Endothelial cell of umbilical vein (primary cell): ENCODE data around the gene SENP5. TPM values are rescaled to one million over a fixed set of nuclear protein-coding genes. Genes with fewer than 3 reads are reported as not detected.

Experiments
- BruUV-seq: library from RNA; stranded (reverse); fragments of 400-500 nt; replicated peaks from 2 replicates; lab custom pipeline; 2021; lab: Mats Ljungman, UMichigan
- CTCF ChIA-PET: fragments of 300-600, 350-600 bp; sonication (Branson Sonifier 250); formaldehyde crosslinking; loops from one replicate; lab custom pipeline; 2021; ENCODE audit warnings: antibody characterized with exemption, inconsistent platforms; lab: Charles Lee
- POLR2A ChIA-PET: fragments of 300-600, 350-600 bp; sonication (Branson Sonifier 250); formaldehyde crosslinking; loops from one replicate; lab custom pipeline; 2021; ENCODE audit warnings: antibody characterized with exemption, inconsistent platforms; lab: Charles Lee
- DNase-seq: peaks from one replicate; pipeline ENCODE4 v3.0.0-alpha.2; 2011; ENCODE audit warnings: low read depth, low spot score
- FAIRE-seq: peaks from 2 replicates; lab custom pipeline; 2011; peaks lifted over from hg19 to GRCh38; lab: Jason Lieb, UNC
- H2AFZ ChIP-seq: 2 replicates; pipeline ENCODE4 v1.6.0; 2012; ENCODE audit warnings: low read depth, low read length, control low read depth, inconsistent platforms
- H3K27ac ChIP-seq: 2 replicates; pipeline ENCODE4 v1.5.1; 2011; ENCODE audit warnings: low read depth, mild to moderate bottlenecking, control low read depth, low read length, moderate library complexity; ENCODE audit not compliant: insufficient read depth
- H3K27me3 ChIP-seq, 2 experiments: 2 replicates each; pipeline versions ENCODE4 v1.6.0 to v1.6.1; 2011; ENCODE audit warnings: low read length in 2 of 2, mixed read lengths in 1 of 2; ENCODE audit not compliant: control insufficient read depth in 2 of 2, insufficient read depth in 2 of 2
- H3K36me3 ChIP-seq, 2 experiments: 2 replicates in 1 of 2; 3 replicates in 1 of 2; pipeline ENCODE4 v1.5.1; 2011; ENCODE audit warnings: low read length in 2 of 2, mild to moderate bottlenecking in 1 of 2, moderate library complexity in 1 of 2; ENCODE audit not compliant: control insufficient read depth in 2 of 2, insufficient read depth in 2 of 2; ENCODE audit errors: extremely low read depth in 1 of 2
- H3K4me1 ChIP-seq: 3 replicates; pipeline ENCODE4 v1.5.1; 2011; ENCODE audit warnings: mild to moderate bottlenecking, low read length; ENCODE audit not compliant: control insufficient read depth, insufficient read depth; ENCODE audit errors: extremely low read depth
- H3K4me2 ChIP-seq: 2 replicates; pipeline ENCODE4 v1.6.1; 2011; ENCODE audit warnings: low read length, control low read depth, mixed read lengths; ENCODE audit not compliant: insufficient read depth
- H3K4me3 ChIP-seq, 3 experiments: fragments of 200-600 bp in 1 of 3; sonication (generic), shearing (Covaris generic) in 1 of 3; replicated peaks in 1 of 3; 2 replicates each; pipeline ENCODE4 v1.5.1; 2011 to 2016; ENCODE audit warnings: control low read depth in 3 of 3, low read length in 3 of 3, mild to moderate bottlenecking in 2 of 3, inconsistent platforms in 1 of 3, low read depth in 1 of 3, moderate library complexity in 1 of 3; ENCODE audit not compliant: insufficient read depth in 1 of 3
- H3K79me2 ChIP-seq: 2 replicates; pipeline ENCODE4 v1.6.0; 2012; ENCODE audit warnings: low read length, inconsistent platforms; ENCODE audit not compliant: control insufficient read depth, insufficient read depth
- H3K9ac ChIP-seq: replicated peaks from 2 replicates; pipeline ENCODE3; 2011; ENCODE audit warnings: low read length, control low read depth; ENCODE audit not compliant: insufficient read depth; ENCODE audit errors: extremely low read depth
- H3K9me1 ChIP-seq: replicated peaks from 3 replicates; pipeline ENCODE4 v1.6.0; 2011; ENCODE audit warnings: mild to moderate bottlenecking, low read length; ENCODE audit not compliant: control insufficient read depth, insufficient read depth; ENCODE audit errors: extremely low read depth
- H3K9me3 ChIP-seq: replicated peaks from 2 replicates; pipeline ENCODE4 v1.5.1; 2012; ENCODE audit warnings: low read length, inconsistent platforms; ENCODE audit not compliant: control insufficient read depth, insufficient read depth
- H4K20me1 ChIP-seq: replicated peaks from 2 replicates; pipeline ENCODE3; 2011; ENCODE audit warnings: mild to moderate bottlenecking, low read length; ENCODE audit not compliant: control insufficient read depth, insufficient read depth; ENCODE audit errors: extremely low read depth
- EZH2 ChIP-seq: IDR thresholded peaks from 2 replicates; pipeline ENCODE4 v1.6.1; 2012; ENCODE audit warnings: borderline replicate concordance, low read depth, mild to moderate bottlenecking, moderate library complexity, low read length, inconsistent platforms; ENCODE audit not compliant: severe bottlenecking
- FOS ChIP-seq: IDR thresholded peaks from 2 replicates; pipeline ENCODE4 v1.6.1; 2011; ENCODE audit warnings: mild to moderate bottlenecking, low read length, moderate library complexity, borderline replicate concordance; ENCODE audit not compliant: insufficient read depth
- GATA2 ChIP-seq: IDR thresholded peaks from 2 replicates; pipeline ENCODE4 v1.7.0; 2011; ENCODE audit warnings: low read depth, mild to moderate bottlenecking, moderate library complexity, mixed read lengths, low read length; ENCODE audit not compliant: insufficient read length, insufficient read depth
- JUN ChIP-seq: IDR thresholded peaks from 2 replicates; pipeline ENCODE4 v1.6.1; 2011; ENCODE audit warnings: borderline replicate concordance, low read depth; ENCODE audit not compliant: insufficient read length, insufficient read depth
- MYC ChIP-seq: IDR thresholded peaks from one replicate; pipeline ENCODE4 v1.6.1; 2011; ENCODE audit warnings: mild to moderate bottlenecking, low read depth, low read length
- POLR2A ChIP-seq: IDR thresholded peaks from 2 replicates; pipeline ENCODE4 v1.6.1; 2012; ENCODE audit warnings: low read depth, mild to moderate bottlenecking, control low read depth, low read length
- POLR2AphosphoS5 ChIP-seq: IDR thresholded peaks from 2 replicates; pipeline ENCODE4 v1.6.1; 2012; ENCODE audit warnings: low read depth, mild to moderate bottlenecking, control low read depth, low read length, moderate library complexity; ENCODE audit not compliant: insufficient read depth
- dilution Hi-C: fragments of 300-500 bp; cut with MboI; formaldehyde crosslinking; loops from one replicate; pipeline ENCODE4 v1.15.0; 2019; ENCODE audit warnings: low sequenced_read_pairs; ENCODE audit not compliant: extremely low pct_ligation_motif_present
- intact Hi-C: fragments of 100-400 bp; cut with micrococcal nuclease; formaldehyde crosslinking; loops from one replicate; pipeline ENCODE4 v1.10.0; 2022
- polyA plus RNA-seq, 4 experiments: library from polyadenylated mRNA; depleted of rRNA in 3 of 4; stranded (reverse) in 3 of 4; unstranded in 1 of 4; fragments of >200 nt; gene quantifications; 2 replicates each; pipeline versions ENCODE4 v1.2.1 to v1.2.3, GENCODE V29; 2011 to 2012; ENCODE audit warnings: missing spikeins in 1 of 4
- total RNA-seq: library from RNA; stranded (reverse); gene quantifications from 2 replicates; pipeline ENCODE4 v1.2.3, GENCODE V29; 2021
- TF ChIP-seq, protein P1 (sequence below), 2 donors: IDR thresholded peaks; 1 replicate in 1 of 2; 2 replicates in 1 of 2; pipeline ENCODE4 v1.5.1; 2011; ENCODE audit warnings: low read length in 2 of 2, mild to moderate bottlenecking in 2 of 2, moderate library complexity in 2 of 2, control low read depth in 1 of 2, inconsistent platforms in 1 of 2, low read depth in 1 of 2; ENCODE audit not compliant: insufficient read depth in 1 of 2; ENCODE audit errors: extremely low read depth in 1 of 2
- TF ChIP-seq, protein P2 (sequence below): IDR thresholded peaks from 2 replicates; pipeline ENCODE4 v1.6.1; 2011; ENCODE audit not compliant: insufficient read depth, insufficient read length

Gene SENP5
- total and polyA plus RNA-seq, 2 donors (not counting 3 experiments of a cell fraction or from before 2014, with no cell fraction given) = 7.9 to 33.5 TPM

DNA sequence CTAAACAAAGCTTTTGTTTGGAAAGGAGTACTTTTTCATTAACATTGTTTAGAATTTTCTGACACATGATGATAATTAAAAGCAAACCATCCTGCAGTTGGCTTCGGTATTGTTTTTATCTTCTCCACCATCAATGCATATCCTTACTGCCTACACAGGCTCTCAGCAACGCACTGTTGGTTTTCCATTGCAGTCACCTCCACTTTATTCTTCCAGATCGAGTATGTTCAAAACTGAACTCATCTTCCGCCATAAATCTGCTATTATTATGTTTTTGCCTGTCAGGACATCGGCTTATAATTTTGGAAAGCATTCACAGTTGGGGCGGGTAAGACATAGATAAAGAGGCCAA lies 589 bp upstream of the SENP5 start:
- peaks cover 10% of the 10 kb centered on the region for H3K4me1 ChIP-seq
- no peaks in the 10 kb centered on the region for H3K36me3 ChIP-seq
- H3K27me3 ChIP-seq = no peaks in the 10 kb centered on the region
- H3K4me2 ChIP-seq = peak overlapping the region; percentile 71
- H3K79me2 ChIP-seq = peaks cover 41% of the 10 kb centered on the region
- POLR2A ChIA-PET = interaction anchor here (0.6 kb wide), 3 partner anchors 75 to 546 kb away, joined by 3 to 5 read pairs (median 3); partner anchors contain the start of gene NCBP2
- peak overlapping the region; percentile 79 for H2AFZ ChIP-seq
- H4K20me1 ChIP-seq = no peaks in the 10 kb centered on the region
- peak overlapping the region; percentile 61 for H3K27ac ChIP-seq
- dilution Hi-C loops = no loop called here
- no peaks in the 10 kb centered on the region for H3K9me3 ChIP-seq
- intact Hi-C loops = loop anchor here (1.0 kb wide), 1 partner anchor 75 kb away; the partner anchor contains the start of gene NCBP2
- H3K9ac ChIP-seq = peak overlapping the region; percentile 85
- TF ChIP-seq GATA2 (no peak), MYC (no peak), EZH2 (no peak), JUN (no peak), FOS (no peak), POLR2AphosphoS5 (no peak), POLR2A (no peak)
- TF ChIP-seq, protein P1, sequence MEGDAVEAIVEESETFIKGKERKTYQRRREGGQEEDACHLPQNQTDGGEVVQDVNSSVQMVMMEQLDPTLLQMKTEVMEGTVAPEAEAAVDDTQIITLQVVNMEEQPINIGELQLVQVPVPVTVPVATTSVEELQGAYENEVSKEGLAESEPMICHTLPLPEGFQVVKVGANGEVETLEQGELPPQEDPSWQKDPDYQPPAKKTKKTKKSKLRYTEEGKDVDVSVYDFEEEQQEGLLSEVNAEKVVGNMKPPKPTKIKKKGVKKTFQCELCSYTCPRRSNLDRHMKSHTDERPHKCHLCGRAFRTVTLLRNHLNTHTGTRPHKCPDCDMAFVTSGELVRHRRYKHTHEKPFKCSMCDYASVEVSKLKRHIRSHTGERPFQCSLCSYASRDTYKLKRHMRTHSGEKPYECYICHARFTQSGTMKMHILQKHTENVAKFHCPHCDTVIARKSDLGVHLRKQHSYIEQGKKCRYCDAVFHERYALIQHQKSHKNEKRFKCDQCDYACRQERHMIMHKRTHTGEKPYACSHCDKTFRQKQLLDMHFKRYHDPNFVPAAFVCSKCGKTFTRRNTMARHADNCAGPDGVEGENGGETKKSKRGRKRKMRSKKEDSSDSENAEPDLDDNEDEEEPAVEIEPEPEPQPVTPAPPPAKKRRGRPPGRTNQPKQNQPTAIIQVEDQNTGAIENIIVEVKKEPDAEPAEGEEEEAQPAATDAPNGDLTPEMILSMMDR (IDR thresholded peaks at IDR 0.05; ENCODE audit: extremely low read depth in 1 of 2, insufficient read depth in 1 of 2, low read depth in 1 of 2, low read length in 2 of 2) = no peak
- TF ChIP-seq, protein P2, sequence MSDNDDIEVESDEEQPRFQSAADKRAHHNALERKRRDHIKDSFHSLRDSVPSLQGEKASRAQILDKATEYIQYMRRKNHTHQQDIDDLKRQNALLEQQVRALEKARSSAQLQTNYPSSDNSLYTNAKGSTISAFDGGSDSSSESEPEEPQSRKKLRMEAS = no peak
- TSS peak; percentile 82 for BruUV-seq
- no peaks in the 10 kb centered on the region for H3K9me1 ChIP-seq
- H3K4me3 ChIP-seq = peak overlapping the region; percentile 17 to 91 (median 44)
- no peak for FAIRE-seq
- no peak for DNase-seq
- CTCF ChIA-PET = interaction anchor here (0.6 to 1.6 kb wide), 5 partner anchors 14 to 338 kb away, joined by 3 to 12 read pairs (median 5); partner anchors contain the start of gene NCBP2
